Spinal cord (tissue), 10 donors: ENCODE measurements around the gene OSGIN1. TPM values are rescaled to one million over a fixed set of nuclear protein-coding genes. Genes with fewer than 3 reads are reported as not detected.

Experiments
- DNase-seq, 6 donors: peaks; one replicate each; pipeline versions ENCODE4 v3.0.0 to v3.0.0-alpha.2; 2013 to 2015; ENCODE audit warnings: low spot score in 6 of 6, low read depth in 4 of 6
- H3K27ac ChIP-seq: one replicate; pipeline ENCODE4 v1.5.1; 2013; ENCODE audit warnings: low read depth, low read length, control low read depth
- H3K27me3 ChIP-seq: one replicate; pipeline ENCODE4 v1.6.1; 2013; ENCODE audit warnings: low read length; ENCODE audit not compliant: control insufficient read depth, insufficient read depth
- H3K36me3 ChIP-seq: one replicate; pipeline ENCODE4 v1.6.1; 2013; ENCODE audit warnings: low read length; ENCODE audit not compliant: control insufficient read depth, insufficient read depth
- H3K4me1 ChIP-seq: one replicate; pipeline ENCODE4 v1.6.1; 2013; ENCODE audit warnings: low read length; ENCODE audit not compliant: control insufficient read depth, insufficient read depth
- H3K4me3 ChIP-seq: one replicate; pipeline ENCODE4 v1.5.1; 2013; ENCODE audit warnings: low read depth, low read length, control low read depth
- H3K9me3 ChIP-seq: one replicate; pipeline ENCODE4 v1.6.1; 2013; ENCODE audit warnings: low read length; ENCODE audit not compliant: control insufficient read depth, insufficient read depth
- WGBS: methylation state at CpG from one replicate; pipeline ENCODE4 v1.1.5; 2013; ENCODE audit warnings: missing lambda C conversion rate; ENCODE audit not compliant: insufficient coverage; 5-methylcytosine and 5-hydroxymethylcytosine counted together
- polyA plus RNA-seq, 2 donors: library from polyadenylated mRNA; unstranded; fragments of 120-200 nt; gene quantifications; one replicate each; pipeline ENCODE4 v1.2.1, GENCODE V29; 2013; ENCODE audit not compliant: insufficient read length in 2 of 2
- total RNA-seq, 2 donors: library from RNA; depleted of rRNA in 1 of 2; stranded (reverse); fragments of 120-200 nt in 1 of 2; fragments of >200 nt in 1 of 2; gene quantifications; one replicate each; pipeline versions ENCODE4 v1.2.3 to v1.2.4, GENCODE V29; 2013 to 2014
- donor health status: healthy.

Gene OSGIN1
- total and polyA plus RNA-seq, 4 donors, result 0.20 to 1.2 (median 0.68) TPM

DNA sequence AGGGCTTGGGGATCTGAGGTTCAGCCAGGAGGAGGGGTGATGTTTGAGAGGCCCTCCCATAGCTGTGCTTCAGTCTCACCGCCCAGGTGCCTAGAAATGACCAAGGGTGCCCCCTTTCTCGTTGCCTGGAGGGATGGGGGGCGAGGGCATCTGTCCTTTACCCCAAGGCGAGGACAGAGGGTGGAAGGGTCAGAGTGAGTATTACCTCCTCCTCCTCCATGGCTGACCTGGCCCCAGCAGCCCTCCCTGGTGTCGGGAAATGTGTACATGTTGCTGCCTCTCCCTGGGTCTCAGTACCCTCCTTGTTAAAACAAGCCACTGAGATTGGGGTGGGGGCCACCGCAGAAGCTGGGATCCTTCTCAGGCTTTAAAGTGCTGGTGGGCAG lies 17.4 kb downstream of the OSGIN1 start:
- DNase-seq, result no peak
- H3K27me3 ChIP-seq, result peaks cover 2% of the 10 kb centered on the region
- peaks cover 14% of the 10 kb centered on the region for H3K36me3 ChIP-seq
- no peaks in the 10 kb centered on the region for H3K9me3 ChIP-seq
- WGBS, result 69% methylated on average over 1 of the region's 6 CpGs
- H3K4me3 ChIP-seq, result no peak overlapping the region
- H3K4me1 ChIP-seq, result peaks cover 32% of the 10 kb centered on the region
- no peak overlapping the region for H3K27ac ChIP-seq

DNA sequence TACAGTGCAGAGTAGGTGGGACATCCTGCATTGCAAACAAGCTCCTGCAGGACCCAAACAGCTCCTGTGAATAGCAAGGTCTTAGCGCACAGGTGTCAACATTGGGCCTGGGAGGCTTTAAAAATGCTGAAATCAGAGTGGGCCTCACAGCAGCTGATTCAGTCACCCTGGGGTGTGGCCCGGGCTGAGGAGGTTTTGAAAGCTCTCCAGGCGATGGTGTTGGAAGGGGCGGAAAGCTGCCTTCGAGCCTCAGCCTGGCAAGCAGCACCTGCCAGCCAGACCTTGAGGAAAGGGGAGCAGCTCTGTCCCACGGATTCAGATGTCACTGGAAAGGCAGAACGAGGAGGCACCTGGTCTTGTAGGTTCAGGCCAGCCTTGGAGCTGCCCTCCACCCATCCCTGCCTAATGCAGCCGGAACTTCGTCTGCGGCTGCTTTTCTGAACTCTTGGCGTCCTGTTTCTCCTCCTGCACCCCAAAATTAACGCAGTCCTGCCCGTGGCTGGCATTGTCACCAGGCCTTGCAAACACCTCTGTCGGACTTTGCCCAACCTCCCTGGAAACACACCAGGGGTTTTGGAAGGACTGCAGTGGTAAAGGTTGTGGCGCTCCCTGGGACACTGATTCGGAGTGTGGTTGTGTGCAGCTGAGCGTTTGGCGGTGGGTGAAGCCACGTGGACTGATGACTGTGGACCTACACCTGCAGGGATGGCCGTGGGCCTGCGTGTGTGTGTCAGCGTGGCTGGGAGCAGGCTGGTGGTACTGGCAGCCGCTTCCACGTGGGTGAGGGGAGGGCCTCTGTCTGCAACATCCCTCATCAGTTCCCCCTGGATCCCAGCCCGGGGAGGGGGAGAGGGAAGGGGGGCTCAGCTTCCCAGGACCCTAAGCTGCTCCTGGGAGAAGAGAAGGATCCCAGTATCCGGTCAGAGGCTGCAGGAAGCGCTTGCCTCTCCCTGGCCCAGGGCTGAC lies 18.4 kb downstream of the OSGIN1 start:
- 74% methylated on average over 19 of the region's 27 CpGs for WGBS
- H3K4me1 ChIP-seq, result peaks cover 34% of the 10 kb centered on the region
- H3K27me3 ChIP-seq, result peaks cover 2% of the 10 kb centered on the region
- H3K27ac ChIP-seq, result no peak overlapping the region
- peaks cover 9% of the 10 kb centered on the region for H3K36me3 ChIP-seq
- DNase-seq, result no peak
- no peak overlapping the region for H3K4me3 ChIP-seq
- H3K9me3 ChIP-seq, result no peaks in the 10 kb centered on the region

GRCh38 chr16:83972256-83973008 lies 19.4 kb downstream of the OSGIN1 start:
- WGBS, result 80% methylated on average over 17 of the region's 19 CpGs
- DNase-seq, result no peak
- peaks cover 9% of the 10 kb centered on the region for H3K36me3 ChIP-seq
- H3K27ac ChIP-seq, result no peak overlapping the region
- H3K4me3 ChIP-seq, result no peak overlapping the region
- peaks cover 2% of the 10 kb centered on the region for H3K27me3 ChIP-seq
- H3K4me1 ChIP-seq, result peaks cover 34% of the 10 kb centered on the region
- no peaks in the 10 kb centered on the region for H3K9me3 ChIP-seq

- no peak overlapping the region for H3K4me3 ChIP-seq
- H3K27me3 ChIP-seq, result peaks cover 2% of the 10 kb centered on the region
- H3K27ac ChIP-seq, result no peak overlapping the region
- DNase-seq, result no peak
- H3K4me1 ChIP-seq, result peaks cover 31% of the 10 kb centered on the region
- H3K9me3 ChIP-seq, result no peaks in the 10 kb centered on the region
- peaks cover 9% of the 10 kb centered on the region for H3K36me3 ChIP-seq
- WGBS, result 80% methylated on average over 10 of the region's 10 CpGs
These were observed 20.0 kb downstream of the OSGIN1 start for GRCh38 chr16:83973077-83973476.

DNA sequence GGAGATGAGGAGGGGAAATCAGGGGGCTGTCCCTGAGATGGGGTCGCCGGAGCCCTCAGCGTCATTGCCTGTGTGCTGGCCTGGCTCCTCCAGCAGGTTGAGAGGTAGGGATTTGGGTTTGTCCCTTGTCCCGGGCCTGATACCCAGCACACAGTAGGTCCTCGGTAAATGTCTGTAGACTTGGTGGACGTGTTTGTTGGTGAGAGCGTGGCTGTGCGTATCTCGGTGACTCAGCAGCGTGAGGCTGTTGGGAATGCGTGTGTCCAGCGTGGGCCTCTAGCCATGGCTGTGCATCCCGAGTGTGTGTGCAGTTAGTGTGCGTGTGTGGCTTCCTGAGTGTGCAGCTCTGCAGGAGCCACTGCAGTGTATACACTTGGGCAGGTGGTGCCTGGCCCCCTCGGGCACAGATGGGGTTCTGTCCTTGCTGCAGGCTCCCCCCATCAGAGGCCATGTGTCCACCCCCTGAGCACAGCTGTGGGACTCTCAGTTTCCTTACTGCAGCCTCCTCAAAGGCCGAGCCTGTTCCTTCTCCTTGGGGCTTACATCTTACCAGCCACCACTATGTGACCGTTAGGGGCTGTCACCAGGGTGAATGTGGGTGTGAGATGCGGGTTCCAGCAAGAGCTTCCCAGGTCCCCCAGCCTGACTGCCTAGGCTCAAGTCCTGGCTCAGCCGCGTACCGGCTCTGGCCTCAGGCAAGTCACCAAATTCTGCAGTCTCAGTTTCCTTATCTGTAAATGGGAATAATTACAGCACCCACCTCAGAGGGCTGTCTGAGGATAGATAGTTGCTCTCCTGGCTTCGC lies 20.7 kb downstream of the OSGIN1 start:
- H3K9me3 ChIP-seq, result no peaks in the 10 kb centered on the region
- DNase-seq, result no peak
- no peak overlapping the region for H3K27ac ChIP-seq
- H3K36me3 ChIP-seq, result peaks cover 9% of the 10 kb centered on the region
- peaks cover 31% of the 10 kb centered on the region for H3K4me1 ChIP-seq
- H3K4me3 ChIP-seq, result no peak overlapping the region
- H3K27me3 ChIP-seq, result peaks cover 2% of the 10 kb centered on the region
- 85% methylated on average over 15 of the region's 22 CpGs for WGBS

DNA sequence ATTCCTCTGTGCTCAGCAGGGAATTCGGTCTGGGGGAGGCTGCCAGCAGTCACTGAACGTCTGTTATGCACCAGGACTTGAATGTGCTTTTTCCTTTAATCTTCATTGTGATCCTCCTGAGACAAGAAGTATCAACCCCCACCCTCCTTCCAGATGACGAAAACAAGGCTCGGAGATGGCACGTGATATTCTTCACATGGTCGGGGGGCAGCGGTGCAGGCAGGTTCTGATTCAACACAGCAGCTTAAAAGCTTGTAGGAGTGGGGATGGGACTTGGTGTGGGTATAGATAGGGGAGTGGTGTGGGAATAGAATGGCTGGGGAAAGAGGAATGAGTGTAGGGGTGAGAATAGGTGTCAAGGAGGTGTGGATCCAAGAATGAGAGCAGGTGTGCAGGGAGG lies 21.4 kb downstream of the OSGIN1 start:
- Histone ChIP-seq H3K27me3 (no peaks in the 10 kb centered on the region), H3K27ac (no peak overlapping the region), H3K4me1 (peaks cover 25% of the 10 kb centered on the region), H3K9me3 (no peaks in the 10 kb centered on the region), H3K4me3 (no peak overlapping the region), H3K36me3 (peaks cover 12% of the 10 kb centered on the region)
- peak in 1 of 6 donors; percentile 65 for DNase-seq
- WGBS, result 54% methylated on average over 4 of the region's 7 CpGs

DNA sequence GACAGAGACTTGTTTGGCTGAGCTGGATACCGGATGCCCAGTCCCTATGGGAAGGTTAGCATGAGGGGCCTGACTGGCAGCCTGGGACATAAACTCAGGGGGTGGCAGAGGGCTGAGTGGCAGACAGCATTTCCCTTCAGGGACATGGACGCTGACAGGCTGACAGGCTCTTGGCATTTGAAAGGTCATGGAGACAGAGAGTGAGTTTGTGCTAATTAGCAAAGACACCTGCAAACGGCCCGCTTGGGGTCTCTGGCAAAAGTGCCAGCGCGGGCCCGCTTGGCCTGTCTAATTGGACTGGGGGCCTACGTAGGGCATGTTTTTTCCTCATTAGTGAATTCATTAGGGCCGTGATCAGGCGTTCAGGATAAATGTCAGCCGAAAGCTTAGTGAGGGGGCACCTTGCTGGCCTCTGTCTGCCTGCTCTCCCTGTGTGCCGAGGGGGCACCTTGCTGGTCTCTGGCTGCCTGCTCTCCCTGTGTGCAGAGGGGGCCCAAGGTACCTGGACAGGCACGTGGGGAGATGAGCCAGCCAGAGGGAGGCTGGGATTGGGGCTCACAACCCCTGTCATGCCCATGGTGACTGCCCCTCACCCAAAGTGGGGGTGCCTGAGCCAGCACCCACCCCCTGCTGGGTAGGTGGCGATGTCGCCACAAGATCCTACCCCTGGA lies 22.7 kb downstream of the OSGIN1 start:
- H3K27ac ChIP-seq, result no peak overlapping the region
- H3K27me3 ChIP-seq, result no peaks in the 10 kb centered on the region
- peaks cover 20% of the 10 kb centered on the region for H3K36me3 ChIP-seq
- 78% methylated on average over 15 of the region's 15 CpGs for WGBS
- peak in 1 of 6 donors; percentile 49 for DNase-seq
- no peak overlapping the region for H3K4me3 ChIP-seq
- no peaks in the 10 kb centered on the region for H3K9me3 ChIP-seq
- peaks cover 13% of the 10 kb centered on the region for H3K4me1 ChIP-seq

DNA sequence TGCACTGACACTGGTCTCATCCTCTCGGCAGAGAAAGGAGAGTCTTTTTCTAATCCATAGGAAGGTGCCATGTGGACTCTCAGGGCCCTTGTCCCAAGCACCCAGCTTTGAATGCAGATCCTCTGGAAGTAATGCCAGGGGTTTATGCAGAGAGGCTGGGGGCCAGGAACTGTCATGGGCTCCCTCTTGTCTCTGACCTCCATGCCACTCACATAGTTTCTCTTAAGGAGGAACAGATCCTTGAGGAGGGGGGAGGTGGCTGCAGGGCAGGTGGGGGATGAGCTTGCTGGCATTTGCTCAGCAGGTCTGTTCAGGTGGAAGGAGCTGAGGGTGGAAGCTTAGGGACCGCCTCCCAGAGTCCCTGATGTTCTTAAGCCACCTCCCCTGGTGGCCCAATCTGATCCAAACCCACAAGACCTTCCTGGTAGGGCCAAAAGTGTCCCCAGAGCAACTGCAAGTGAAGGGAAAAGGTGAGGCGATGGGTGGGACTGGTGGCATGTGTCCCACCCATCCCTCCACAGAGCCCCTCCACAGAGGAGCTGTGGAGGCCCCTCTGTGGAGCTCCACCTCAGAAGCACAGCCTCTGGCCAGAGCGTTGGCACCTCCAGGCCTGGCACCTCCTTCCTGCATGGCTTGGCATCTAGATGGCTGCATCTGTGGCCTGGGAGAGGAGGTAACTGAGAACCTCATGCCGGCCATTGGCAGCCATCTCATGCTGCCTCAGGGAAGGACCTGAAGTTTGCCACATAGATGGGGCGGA lies 24.2 kb downstream of the OSGIN1 start:
- no peaks in the 10 kb centered on the region for H3K9me3 ChIP-seq

More for the DNA sequence above, 24.2 kb downstream of the OSGIN1 start:
- peaks cover 20% of the 10 kb centered on the region for H3K36me3 ChIP-seq
- no peak for DNase-seq
- WGBS, result 95% methylated on average over 4 of the region's 6 CpGs
- peaks cover 13% of the 10 kb centered on the region for H3K4me1 ChIP-seq
- H3K27ac ChIP-seq, result no peak overlapping the region
- H3K27me3 ChIP-seq, result no peaks in the 10 kb centered on the region
- no peak overlapping the region for H3K4me3 ChIP-seq
